ENCODE data around the gene STAT3. TPM values are rescaled to one million over a fixed set of nuclear protein-coding genes. Genes with fewer than 3 reads are reported as not detected.
"Not testable (repeated sequence)": the region's sequence is repeated elsewhere in the genome, so short reads cannot be mapped to it uniquely, and the experiment has no call there.

The STAT3 gene
- total RNA-seq, 1 experiment from 2014 or later = 61.0 TPM

DNA sequence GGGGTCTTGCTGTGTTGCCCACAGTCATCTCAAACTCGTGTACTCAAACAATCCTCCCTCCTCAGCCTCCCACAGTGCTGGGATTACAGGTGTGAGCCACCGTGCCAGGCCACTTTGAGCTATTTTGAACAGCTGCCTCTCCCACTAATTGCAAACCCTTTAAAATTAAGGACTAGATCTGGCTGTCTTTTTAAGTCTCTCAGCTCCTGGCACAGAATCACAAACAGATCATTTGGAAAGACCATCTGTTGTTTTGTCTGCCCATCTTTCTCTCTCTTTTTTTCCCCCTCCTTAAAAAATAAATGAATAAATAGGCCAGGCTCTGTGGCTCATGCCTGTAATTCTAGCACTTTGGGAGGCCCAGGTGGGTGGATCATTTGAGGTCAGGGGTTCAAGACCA, 10.9 kb upstream of the STAT3 start:
- CTCF ChIA-PET = interaction anchor here (1.0 to 1.3 kb wide), 2 partner anchors 75 to 177 kb away, joined by 3 read pairs; no protein-coding TSS in a partner anchor
- Histone ChIP-seq H3K27ac (ENCODE audit: low read depth, low read length) (no peak overlapping the region), H2AFZ (ENCODE audit: low read depth, low read length, poor library complexity, severe bottlenecking) (no peak overlapping the region), H4K20me1 (ENCODE audit: insufficient read depth) (no peaks in the 10 kb centered on the region), H3K27me3 (ENCODE audit: insufficient read depth, low read length) (no peaks in the 10 kb centered on the region), H3K79me2 (ENCODE audit: insufficient read depth, low read length) (peaks cover 4% of the 10 kb centered on the region; the same call in 1 of the 2 replicates), H3K9ac (ENCODE audit: low read length) (no peak overlapping the region), H3K4me2 (ENCODE audit: low read length) (no peak overlapping the region), H3K9me2 (ENCODE audit: insufficient read depth) (no peaks in the 10 kb centered on the region), H3K36me3 (ENCODE audit: control insufficient read depth in 1 of 2, insufficient read depth in 2 of 2, low read length in 2 of 2) (peaks cover 3 to 6% of the 10 kb centered on the region in 2 experiments; a peak in 2 of 4 replicates), H3K9me3 (ENCODE audit: control insufficient read depth in 1 of 2, insufficient read depth in 1 of 2, low read depth in 1 of 2, low read length in 2 of 2) (no peaks in the 10 kb centered on the region), H3K4me3 (replicated peaks in 1 of 2; ENCODE audit: low read depth in 1 of 2, low read length in 2 of 2) (no peak overlapping the region), H3K4me1 (ENCODE audit: control insufficient read depth in 1 of 2, insufficient read depth in 2 of 2, low read length in 2 of 2) (peaks cover 2 to 32% of the 10 kb centered on the region in 2 experiments)
- no TSS peak for BruUV-seq (replicated peaks)
- RAD21 ChIA-PET (ENCODE audit: low non-redundant PET in 1 of 2, low total read pairs in 2 of 2, uncharacterized antibody in 2 of 2, unreplicated experiment in 2 of 2) = no interaction called here
- POLR2A ChIA-PET = interaction anchor here (1.2 kb wide), 1 partner anchor 10 kb away, joined by 5 read pairs; the partner anchor contains the start of gene STAT3
- TF ChIP-seq RAD21 (IDR thresholded peaks at IDR 0.05; ENCODE audit: low read depth) (no peak), TCF7L2 (IDR thresholded peaks at IDR 0.05; ENCODE audit: borderline replicate concordance, extremely low read depth, insufficient read depth, insufficient read length) (no peak), FOSL1 (IDR thresholded peaks at IDR 0.05; ENCODE audit: low read depth) (no peak), EZH2phosphoT487 (IDR thresholded peaks at IDR 0.05; ENCODE audit: borderline replicate concordance) (no peak), POLR2AphosphoS5 (IDR thresholded peaks at IDR 0.05; ENCODE audit: low read depth, low read length) (no peak), ZNF274 (IDR thresholded peaks at IDR 0.05; ENCODE audit: low read depth, low read length) (no peak), CEBPB (IDR thresholded peaks at IDR 0.05; ENCODE audit: low read depth) (no peak), SP1 (IDR thresholded peaks at IDR 0.05; ENCODE audit: low read depth) (no peak)
- TF ChIP-seq, protein P1, sequence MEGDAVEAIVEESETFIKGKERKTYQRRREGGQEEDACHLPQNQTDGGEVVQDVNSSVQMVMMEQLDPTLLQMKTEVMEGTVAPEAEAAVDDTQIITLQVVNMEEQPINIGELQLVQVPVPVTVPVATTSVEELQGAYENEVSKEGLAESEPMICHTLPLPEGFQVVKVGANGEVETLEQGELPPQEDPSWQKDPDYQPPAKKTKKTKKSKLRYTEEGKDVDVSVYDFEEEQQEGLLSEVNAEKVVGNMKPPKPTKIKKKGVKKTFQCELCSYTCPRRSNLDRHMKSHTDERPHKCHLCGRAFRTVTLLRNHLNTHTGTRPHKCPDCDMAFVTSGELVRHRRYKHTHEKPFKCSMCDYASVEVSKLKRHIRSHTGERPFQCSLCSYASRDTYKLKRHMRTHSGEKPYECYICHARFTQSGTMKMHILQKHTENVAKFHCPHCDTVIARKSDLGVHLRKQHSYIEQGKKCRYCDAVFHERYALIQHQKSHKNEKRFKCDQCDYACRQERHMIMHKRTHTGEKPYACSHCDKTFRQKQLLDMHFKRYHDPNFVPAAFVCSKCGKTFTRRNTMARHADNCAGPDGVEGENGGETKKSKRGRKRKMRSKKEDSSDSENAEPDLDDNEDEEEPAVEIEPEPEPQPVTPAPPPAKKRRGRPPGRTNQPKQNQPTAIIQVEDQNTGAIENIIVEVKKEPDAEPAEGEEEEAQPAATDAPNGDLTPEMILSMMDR (IDR thresholded peaks at IDR 0.05 in 2 of 3, conservative IDR thresholded peaks at IDR 0.05 in 1 of 3; ENCODE audit: borderline replicate concordance in 1 of 3, insufficient read depth in 1 of 3, low read depth in 2 of 3, low read length in 2 of 3) = no peak
- TF ChIP-seq, protein P2, sequence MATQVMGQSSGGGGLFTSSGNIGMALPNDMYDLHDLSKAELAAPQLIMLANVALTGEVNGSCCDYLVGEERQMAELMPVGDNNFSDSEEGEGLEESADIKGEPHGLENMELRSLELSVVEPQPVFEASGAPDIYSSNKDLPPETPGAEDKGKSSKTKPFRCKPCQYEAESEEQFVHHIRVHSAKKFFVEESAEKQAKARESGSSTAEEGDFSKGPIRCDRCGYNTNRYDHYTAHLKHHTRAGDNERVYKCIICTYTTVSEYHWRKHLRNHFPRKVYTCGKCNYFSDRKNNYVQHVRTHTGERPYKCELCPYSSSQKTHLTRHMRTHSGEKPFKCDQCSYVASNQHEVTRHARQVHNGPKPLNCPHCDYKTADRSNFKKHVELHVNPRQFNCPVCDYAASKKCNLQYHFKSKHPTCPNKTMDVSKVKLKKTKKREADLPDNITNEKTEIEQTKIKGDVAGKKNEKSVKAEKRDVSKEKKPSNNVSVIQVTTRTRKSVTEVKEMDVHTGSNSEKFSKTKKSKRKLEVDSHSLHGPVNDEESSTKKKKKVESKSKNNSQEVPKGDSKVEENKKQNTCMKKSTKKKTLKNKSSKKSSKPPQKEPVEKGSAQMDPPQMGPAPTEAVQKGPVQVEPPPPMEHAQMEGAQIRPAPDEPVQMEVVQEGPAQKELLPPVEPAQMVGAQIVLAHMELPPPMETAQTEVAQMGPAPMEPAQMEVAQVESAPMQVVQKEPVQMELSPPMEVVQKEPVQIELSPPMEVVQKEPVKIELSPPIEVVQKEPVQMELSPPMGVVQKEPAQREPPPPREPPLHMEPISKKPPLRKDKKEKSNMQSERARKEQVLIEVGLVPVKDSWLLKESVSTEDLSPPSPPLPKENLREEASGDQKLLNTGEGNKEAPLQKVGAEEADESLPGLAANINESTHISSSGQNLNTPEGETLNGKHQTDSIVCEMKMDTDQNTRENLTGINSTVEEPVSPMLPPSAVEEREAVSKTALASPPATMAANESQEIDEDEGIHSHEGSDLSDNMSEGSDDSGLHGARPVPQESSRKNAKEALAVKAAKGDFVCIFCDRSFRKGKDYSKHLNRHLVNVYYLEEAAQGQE (IDR thresholded peaks at IDR 0.05; ENCODE audit: low read depth) = no peak
- TF ChIP-seq, protein P3, sequence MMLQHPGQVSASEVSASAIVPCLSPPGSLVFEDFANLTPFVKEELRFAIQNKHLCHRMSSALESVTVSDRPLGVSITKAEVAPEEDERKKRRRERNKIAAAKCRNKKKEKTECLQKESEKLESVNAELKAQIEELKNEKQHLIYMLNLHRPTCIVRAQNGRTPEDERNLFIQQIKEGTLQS (IDR thresholded peaks at IDR 0.05) = no peak
- DNase-seq (ENCODE audit: low read depth, low spot score) (no peak), ATAC-seq (no peak)
- intact Hi-C loops (cut with micrococcal nuclease) = no loop called here

DNA sequence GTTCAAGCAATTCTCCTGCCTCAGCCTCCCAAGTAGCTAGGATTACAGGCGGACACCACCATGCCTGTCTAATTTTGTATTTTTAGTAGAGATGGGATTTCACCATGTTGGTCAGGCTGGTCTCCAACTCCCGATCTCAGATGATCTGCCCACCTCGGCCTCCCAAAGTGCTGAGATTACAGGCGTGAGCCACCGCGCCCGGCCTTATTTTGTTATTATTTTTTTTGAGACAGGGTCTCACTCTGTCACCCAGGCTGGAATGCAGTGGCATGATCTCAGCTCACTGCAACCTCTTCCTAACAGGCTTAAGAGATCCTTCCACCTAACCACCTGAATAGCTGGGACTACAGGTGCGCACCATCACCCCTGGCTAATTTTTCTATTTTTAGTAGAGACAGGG, 7.4 kb upstream of the STAT3 start:
- H3K4me2 ChIP-seq (ENCODE audit: low read length); CTCF ChIA-PET; DNase-seq (ENCODE audit: low read depth, low spot score); H3K9me2 ChIP-seq (ENCODE audit: insufficient read depth); H3K4me3 ChIP-seq (replicated peaks in 1 of 2; ENCODE audit: low read depth in 1 of 2, low read length in 2 of 2); H3K79me2 ChIP-seq (ENCODE audit: insufficient read depth, low read length); ATAC-seq; H3K27ac ChIP-seq (ENCODE audit: low read depth, low read length); H3K9ac ChIP-seq (ENCODE audit: low read length); RAD21 ChIA-PET (ENCODE audit: low non-redundant PET in 1 of 2, low total read pairs in 2 of 2, uncharacterized antibody in 2 of 2, unreplicated experiment in 2 of 2); BruUV-seq (replicated peaks); POLR2A ChIA-PET; intact Hi-C loops (cut with micrococcal nuclease); H2AFZ ChIP-seq (ENCODE audit: low read depth, low read length, poor library complexity, severe bottlenecking); H3K9me3 ChIP-seq (ENCODE audit: control insufficient read depth in 1 of 2, insufficient read depth in 1 of 2, low read depth in 1 of 2, low read length in 2 of 2); H3K27me3 ChIP-seq (ENCODE audit: insufficient read depth, low read length); H4K20me1 ChIP-seq (ENCODE audit: insufficient read depth); H3K36me3 ChIP-seq (ENCODE audit: control insufficient read depth in 1 of 2, insufficient read depth in 2 of 2, low read length in 2 of 2): not testable (repeated sequence)
- H3K4me1 ChIP-seq (ENCODE audit: control insufficient read depth in 1 of 2, insufficient read depth in 2 of 2, low read length in 2 of 2) = peaks cover 0 to 10% of the 10 kb centered on the region in 2 experiments; a peak in 3 of 4 replicates
